ENCODE results near the gene AGR2. TPM values are rescaled to one million over a fixed set of nuclear protein-coding genes. Genes with fewer than 3 reads are reported as not detected.

The AGR2 gene
- total RNA-seq, 1 experiment from 2014 or later, result 3.5 TPM

DNA sequence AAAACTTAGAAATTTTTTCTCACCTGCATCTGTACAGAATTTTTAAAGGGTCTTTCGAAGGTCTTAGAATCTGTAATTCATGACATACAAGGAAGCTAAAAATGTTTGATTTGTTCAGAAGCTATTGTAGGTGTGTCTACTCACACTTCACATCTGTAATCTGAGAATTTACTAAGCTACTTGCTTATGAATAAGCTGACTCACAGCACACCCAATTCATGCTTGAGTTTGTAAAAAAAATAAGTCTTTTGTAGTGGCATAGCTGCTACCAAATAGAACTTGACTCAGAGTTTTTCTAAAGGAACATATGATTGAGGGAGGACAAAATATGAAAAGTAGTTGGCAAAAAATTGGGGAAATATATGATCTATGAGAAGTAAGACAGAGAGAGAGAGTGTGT lies 12.7 kb upstream of the AGR2 start:
- DNase-seq (ENCODE audit: low read depth), result peak; percentile 67
- in situ Hi-C loops (cut with HindIII; ENCODE audit: low pct_unique_long_range_greater_than_20kb, low sequenced_read_pairs), result no loop called here

DNA sequence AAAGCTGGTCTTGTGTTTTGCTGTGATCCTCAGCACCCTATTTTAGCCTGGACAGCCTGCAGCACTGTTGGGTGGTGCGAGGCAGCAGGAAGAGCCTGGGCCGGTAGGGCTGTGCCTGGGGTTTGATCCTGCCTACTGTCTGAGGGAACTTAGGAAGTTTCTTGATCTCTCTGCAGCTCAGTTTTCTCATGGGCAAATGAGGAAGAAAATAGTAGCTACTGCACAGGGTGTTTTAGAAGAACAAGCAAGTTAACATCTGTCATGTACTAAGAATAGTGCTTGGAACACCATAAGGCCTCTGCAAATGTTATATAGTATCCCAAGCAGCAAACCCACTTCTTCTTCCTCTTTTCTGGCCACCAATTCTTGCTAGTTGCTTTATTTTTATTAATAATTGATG lies 12.0 kb upstream of the AGR2 start:
- DNase-seq (ENCODE audit: low read depth), result no peak
- in situ Hi-C loops (cut with HindIII; ENCODE audit: low pct_unique_long_range_greater_than_20kb, low sequenced_read_pairs), result no loop called here

DNA sequence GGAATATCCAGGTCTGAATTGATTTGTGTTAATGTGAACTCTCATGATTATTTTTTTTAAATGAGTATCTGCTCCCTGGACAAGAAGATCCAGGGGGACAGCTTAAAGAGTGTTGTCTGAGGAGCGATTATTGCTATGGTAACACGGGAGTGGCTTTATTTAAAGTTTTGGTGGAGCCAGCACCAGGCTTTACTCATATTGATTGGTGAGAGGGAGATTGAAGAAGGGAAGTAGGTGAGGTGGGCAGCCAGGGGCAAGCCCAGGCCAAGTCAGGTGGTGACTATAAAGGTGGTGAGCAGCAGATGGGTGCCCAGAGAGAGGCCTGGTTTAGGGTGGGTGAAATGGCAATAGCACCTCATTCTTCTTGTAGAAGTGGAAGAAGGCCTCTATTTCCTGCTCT lies 10.2 kb upstream of the AGR2 start:
- in situ Hi-C loops (cut with HindIII; ENCODE audit: low pct_unique_long_range_greater_than_20kb, low sequenced_read_pairs), result no loop called here
- DNase-seq (ENCODE audit: low read depth), result no peak

DNA sequence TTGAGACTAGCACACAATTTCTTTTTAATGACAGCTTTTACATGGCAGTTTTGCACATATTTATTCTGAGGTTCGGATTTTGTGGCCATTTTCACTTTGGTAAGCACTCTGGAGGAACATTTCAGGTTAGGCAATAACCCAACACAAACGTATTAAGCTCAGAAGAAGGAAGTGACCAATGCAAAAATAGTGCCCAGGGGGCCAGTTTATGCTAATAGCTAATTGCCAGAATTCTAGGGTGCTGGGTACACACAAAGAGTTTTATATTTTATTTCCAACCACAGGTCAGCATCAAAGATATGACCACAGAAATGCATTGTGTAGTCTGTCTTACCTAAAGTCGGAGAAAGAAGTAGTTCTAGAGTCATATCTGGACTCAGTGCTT lies 8.4 kb upstream of the AGR2 start:
- no peak for DNase-seq (ENCODE audit: low read depth)
- in situ Hi-C loops (cut with HindIII; ENCODE audit: low pct_unique_long_range_greater_than_20kb, low sequenced_read_pairs), result no loop called here

DNA sequence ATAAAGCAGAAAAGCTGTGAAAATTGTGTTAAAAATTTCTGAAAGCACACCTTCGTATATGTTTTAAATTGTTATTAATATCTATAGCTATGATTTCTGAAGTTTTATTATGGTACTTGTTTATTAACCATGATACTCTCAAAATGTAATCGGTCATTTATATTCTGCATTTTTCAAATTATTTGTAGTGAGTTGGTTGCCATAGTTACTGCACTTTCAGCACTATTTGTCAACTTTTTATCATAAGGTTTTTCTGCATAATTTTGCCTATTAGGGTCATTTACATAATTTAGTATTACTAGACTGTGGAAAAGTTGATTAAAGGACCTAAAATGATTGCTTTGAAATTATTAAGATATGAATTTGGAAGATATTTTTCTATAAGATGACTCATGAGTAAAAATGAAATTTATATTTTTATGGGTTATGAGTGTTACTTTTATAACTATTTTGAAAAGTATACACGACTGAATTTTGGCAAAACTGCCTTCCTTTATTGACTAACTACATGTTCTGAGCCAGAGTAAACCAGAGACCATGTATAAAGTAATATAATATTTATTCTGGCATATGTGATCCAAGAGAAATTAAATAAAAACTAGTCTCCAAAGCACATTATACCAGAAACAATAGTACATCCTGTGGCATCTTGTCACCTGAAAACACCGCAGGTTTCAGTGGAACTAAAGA lies 7.9 kb upstream of the AGR2 start:
- in situ Hi-C loops (cut with HindIII; ENCODE audit: low pct_unique_long_range_greater_than_20kb, low sequenced_read_pairs), result no loop called here
- no peak for DNase-seq (ENCODE audit: low read depth)

DNA sequence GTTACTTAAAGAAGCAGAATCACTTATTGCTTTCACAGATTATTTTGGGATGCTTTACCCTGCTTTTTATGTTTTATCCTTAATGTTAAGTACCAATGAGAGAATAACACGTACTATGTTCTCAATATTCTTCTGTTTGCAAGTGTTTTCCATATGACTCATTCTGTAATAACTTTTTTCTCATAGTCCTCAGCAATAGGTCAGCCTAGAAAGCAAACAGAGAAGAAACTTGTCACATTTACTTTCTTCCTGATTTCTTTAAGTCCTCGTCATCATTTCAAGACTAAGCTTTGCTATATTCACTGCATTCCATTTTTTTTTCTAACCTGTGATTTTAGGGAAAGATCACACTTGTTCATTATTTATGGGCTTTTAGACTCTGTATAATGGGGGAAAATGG lies 6.8 kb upstream of the AGR2 start:
- in situ Hi-C loops (cut with HindIII; ENCODE audit: low pct_unique_long_range_greater_than_20kb, low sequenced_read_pairs), result no loop called here
- DNase-seq (ENCODE audit: low read depth), result peak; percentile 67

DNA sequence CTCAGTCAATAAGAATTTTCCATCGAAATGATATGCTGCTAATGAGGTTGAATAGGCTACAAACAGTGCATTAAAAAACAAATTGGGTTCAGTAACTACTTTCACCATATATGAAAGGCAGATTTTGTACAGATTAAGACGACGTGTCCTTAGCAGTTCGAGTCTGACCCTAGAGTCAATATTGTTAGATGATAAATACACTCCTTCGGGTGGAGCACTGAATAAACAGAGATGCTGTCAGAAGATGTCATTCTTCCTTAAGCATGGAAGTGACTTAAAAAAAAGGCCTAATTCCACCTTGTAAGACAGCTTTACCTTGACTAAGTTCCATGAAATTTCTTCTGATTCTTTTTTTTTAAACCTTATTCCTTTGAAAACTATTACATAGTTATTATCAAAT lies 5.8 kb upstream of the AGR2 start:
- in situ Hi-C loops (cut with HindIII; ENCODE audit: low pct_unique_long_range_greater_than_20kb, low sequenced_read_pairs), result no loop called here
- DNase-seq (ENCODE audit: low read depth), result no peak

DNA sequence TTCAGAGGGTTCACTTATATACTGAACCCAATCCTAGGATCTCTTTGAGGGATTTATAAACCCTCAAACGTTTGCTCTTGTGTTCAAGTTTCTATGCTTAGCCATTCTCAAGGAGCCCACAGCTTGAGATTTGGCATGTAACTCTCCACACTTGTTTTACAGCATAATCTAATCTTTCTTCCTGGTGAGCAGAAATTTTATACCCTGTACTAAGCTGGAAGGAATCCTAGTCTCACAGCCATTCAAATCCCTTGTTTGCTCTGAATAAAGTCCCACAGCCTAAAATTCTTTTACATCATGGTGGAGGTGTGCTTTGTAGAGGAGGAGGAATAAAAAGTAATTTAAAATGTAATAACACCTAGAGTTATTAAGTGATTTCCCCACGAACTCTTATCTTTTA lies 5.3 kb upstream of the AGR2 start:
- no peak for DNase-seq (ENCODE audit: low read depth)
- in situ Hi-C loops (cut with HindIII; ENCODE audit: low pct_unique_long_range_greater_than_20kb, low sequenced_read_pairs), result no loop called here

DNA sequence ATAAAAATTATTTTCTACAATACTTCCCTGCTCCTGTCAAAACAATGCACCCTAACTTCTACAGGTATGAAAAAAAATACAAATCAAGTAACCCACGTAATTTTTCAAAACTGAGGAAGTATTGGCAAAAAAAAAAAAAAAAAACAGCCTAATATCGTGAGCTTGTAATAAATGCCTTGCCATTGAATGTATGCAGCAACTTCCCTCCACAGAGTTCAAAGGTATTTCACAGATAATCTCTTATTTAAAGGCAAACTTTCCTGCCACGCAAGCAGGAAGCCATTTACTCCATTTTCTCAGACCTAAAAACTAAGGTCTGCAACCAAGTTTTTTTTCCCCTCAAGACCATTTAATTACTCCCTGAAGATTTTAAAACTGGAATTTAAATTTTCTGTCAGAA lies 642 bp upstream of the AGR2 start:
- in situ Hi-C loops (cut with HindIII; ENCODE audit: low pct_unique_long_range_greater_than_20kb, low sequenced_read_pairs), result no loop called here
- no peak for DNase-seq (ENCODE audit: low read depth)

DNA sequence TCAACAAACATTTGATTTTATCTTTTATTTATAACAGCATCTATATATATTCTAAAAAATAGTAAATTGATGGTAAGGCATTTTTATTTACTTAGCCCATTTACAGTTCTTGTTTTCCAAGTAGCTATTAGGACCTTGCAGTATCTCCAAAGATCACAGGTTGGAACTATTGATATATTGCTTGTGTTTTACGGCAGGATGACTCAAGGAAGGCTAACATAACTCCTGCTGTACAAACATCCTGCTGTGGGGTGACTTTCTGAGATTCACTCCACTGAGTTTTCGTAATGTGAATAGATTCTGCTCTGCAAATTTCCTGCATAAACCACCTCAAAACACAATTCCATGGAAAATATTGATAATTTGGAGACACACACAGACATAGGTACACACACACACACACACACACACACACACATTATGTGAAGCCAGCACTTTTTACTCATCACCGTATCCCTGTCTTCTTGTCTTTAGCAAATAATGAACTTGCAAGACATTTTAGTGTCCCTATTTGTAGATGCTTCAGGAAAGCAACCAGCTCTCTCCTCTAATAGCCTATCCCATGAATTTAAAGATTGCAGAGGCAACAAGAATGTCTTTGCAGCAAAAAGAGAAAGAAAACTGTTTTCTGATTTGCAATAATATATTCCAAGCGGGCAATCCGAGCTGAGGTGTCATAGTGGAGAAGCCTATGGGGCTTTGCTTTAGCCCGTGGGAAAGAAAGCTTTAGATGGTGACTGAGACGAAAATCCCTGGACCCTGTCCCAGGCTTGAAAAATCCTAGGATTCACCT lies 722 bp downstream of the AGR2 start:
- in situ Hi-C loops (cut with HindIII; ENCODE audit: low pct_unique_long_range_greater_than_20kb, low sequenced_read_pairs), result no loop called here
- peak; percentile 16 for DNase-seq (ENCODE audit: low read depth)

DNA sequence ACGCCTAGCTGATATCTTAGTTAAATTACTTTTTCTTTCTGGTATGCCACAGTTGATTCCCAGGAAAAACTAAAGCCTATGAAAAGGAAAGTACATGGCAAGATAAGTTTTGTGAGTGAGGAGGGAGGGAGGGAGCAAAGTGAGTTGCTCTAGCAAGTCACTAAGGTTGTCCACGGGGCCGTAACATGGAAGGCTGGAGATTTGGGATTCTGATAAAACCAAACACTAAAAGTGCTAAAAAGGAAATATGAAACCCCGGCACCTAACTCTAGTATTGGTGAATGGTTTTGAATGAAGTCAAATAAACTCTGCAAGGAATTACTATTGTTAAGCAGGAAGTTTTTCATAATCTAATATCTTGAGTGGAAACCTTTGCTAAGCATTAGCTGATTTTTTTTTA lies 1.7 kb downstream of the AGR2 start:
- in situ Hi-C loops (cut with HindIII; ENCODE audit: low pct_unique_long_range_greater_than_20kb, low sequenced_read_pairs), result no loop called here
- no peak for DNase-seq (ENCODE audit: low read depth)

DNA sequence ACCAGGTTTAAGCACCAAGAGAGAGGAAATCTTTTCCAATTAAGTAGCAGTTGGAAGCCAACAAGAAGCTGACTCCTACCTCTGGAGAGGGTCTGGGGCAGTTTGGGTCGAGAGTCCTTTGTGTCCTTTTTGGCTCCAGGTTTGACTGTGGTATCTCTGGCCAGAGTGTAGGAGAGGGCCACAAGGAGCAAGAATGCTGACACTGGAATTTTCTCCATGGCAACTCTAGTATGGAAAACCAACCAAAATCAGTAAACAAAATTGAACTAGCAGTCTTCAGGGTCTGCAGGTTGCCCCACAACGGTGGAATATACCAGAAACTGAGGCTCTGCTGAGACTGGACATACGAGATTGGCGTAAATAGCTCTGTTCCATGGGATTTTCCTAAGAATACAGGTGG lies 3.2 kb downstream of the AGR2 start:
- in situ Hi-C loops (cut with HindIII; ENCODE audit: low pct_unique_long_range_greater_than_20kb, low sequenced_read_pairs), result no loop called here
- no peak for DNase-seq (ENCODE audit: low read depth)

DNA sequence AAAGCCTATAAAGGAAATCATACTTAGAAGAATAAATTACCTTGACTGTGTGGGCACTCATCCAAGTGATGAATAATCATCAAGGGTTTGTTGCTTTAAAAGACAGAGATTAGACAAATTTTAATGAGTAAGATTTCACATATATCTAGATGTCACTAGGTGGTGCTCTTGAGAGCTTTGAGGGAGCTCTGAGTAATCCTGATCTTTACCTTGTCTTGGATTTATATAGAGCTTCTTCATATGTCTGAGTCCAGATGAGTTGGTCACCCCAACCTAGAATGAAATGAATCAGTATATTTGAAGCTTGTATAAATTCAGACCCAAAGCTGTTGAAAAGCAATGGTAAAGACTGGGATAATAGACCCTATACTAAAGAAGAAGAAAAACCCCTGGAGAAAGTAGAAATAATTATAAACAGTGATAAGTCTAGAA lies 3.7 kb downstream of the AGR2 start:
- in situ Hi-C loops (cut with HindIII; ENCODE audit: low pct_unique_long_range_greater_than_20kb, low sequenced_read_pairs), result no loop called here
- peak; percentile 79 for DNase-seq (ENCODE audit: low read depth)

DNA sequence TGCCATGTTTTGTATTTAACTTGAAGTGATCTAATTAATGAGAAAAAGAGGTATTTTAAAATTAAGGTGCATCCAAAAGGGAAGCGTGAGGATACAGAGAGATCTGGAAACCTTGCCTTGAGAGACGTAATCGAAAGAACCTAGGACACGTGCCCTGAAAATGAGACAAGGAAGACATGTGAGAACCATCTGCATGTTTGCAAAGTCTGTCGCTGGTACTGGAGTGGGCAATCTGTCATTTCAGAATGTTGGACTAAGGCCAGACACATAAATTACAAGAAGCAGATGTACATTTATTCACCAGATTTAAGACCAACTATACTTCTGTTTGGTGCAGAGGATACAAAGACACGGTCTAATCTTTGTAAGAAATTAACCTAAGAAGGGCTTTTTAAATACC lies 9.2 kb downstream of the AGR2 start:
- no peak for DNase-seq (ENCODE audit: low read depth)
- in situ Hi-C loops (cut with HindIII; ENCODE audit: low pct_unique_long_range_greater_than_20kb, low sequenced_read_pairs), result no loop called here

DNA sequence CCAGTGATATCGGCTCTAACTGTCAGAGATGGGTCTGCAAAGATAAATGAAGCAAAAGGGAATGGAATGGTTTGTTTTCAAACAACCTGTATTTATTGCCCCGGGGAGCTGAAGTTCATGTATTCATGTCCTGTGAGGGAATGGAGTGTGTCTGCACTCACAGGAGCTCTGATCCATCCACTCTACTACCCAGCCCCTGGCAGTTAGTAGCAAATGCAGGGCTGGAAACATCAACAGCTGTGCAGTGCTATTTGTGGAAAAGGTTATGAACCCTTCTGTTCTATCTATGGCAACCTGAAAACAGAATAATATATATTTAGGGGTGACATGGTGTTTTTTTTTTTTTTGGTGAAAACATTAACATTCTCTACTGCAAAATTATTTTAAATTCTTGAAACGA lies 9.8 kb downstream of the AGR2 start:
- DNase-seq (ENCODE audit: low read depth), result no peak
- in situ Hi-C loops (cut with HindIII; ENCODE audit: low pct_unique_long_range_greater_than_20kb, low sequenced_read_pairs), result no loop called here

DNA sequence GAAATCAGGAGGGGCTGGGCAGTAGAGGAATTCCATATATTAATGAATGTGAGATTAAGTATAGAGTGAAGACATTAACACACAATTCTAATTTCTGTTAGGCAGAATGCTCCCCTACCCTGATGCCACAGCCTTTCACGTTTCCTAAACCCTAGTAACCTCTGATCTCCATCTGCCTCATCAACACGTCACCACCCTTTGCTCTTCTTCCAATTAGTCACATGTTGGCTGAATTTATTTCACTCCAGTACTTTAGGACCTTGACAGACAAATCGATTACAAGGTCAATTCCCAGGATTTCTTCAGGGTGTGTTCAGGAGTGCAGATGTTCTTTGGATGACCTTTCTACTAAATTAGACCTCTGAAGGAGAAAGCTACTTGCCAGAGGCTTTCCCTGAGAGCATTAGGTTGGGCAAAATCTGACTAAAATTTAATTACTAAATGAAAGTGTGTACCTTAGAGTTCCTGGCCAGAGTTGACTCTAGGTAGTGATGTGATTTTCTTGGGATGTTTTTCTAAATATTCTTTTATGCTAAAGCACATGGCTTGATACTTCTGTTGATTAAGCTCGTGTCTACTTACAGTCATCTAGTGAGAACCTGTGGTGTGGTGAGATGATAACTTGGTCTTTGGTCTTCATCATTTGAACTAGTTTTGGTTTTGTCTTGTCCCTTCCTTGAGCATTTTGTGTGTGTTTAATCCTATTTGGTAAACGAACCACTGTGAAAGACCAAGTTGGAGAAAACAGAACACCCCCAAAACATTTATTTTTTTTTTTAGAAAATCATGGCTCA lies 12.7 kb downstream of the AGR2 start:
- in situ Hi-C loops (cut with HindIII; ENCODE audit: low pct_unique_long_range_greater_than_20kb, low sequenced_read_pairs), result no loop called here
- DNase-seq (ENCODE audit: low read depth), result no peak

DNA sequence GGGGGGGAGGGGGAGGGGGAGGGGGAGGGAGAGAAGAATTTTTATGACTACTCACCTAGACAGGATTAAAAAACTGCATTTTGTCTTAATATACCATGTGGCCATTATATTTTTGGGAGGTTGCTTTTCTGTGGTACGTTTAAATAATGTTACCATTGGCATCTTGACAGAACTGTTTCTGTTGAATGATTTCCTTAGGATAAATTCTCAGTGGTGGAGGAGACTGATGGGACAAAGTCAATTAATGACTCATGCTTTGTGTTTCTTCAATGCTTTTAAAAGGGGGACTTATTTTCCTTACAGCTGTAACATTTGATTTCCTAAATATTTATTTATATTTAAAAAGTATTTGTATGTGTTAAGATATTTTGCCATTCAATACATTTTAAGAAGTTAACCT lies 13.7 kb downstream of the AGR2 start:
- peak; percentile 22 for DNase-seq (ENCODE audit: low read depth)
- in situ Hi-C loops (cut with HindIII; ENCODE audit: low pct_unique_long_range_greater_than_20kb, low sequenced_read_pairs), result no loop called here

DNA sequence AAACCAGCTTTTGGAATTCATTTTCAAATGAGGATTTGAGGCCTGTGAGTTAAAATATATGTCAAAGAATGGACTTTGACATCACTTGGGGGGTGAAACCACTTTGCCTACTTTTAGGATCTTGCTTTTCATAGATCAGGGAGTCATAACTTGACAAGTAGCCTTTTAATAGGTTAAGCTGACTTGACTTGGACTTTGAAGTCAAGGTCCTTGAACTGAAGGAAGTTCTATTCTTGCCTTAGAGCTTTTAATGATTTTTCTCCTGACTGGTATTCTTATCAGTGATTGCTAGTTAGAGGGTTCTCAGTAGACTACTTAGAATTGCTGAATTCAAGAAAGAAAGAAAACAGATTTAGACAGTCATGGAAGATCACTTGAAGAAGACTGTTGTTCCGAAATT lies 17.7 kb downstream of the AGR2 start:
- in situ Hi-C loops (cut with HindIII; ENCODE audit: low pct_unique_long_range_greater_than_20kb, low sequenced_read_pairs), result no loop called here
- DNase-seq (ENCODE audit: low read depth), result no peak

DNA sequence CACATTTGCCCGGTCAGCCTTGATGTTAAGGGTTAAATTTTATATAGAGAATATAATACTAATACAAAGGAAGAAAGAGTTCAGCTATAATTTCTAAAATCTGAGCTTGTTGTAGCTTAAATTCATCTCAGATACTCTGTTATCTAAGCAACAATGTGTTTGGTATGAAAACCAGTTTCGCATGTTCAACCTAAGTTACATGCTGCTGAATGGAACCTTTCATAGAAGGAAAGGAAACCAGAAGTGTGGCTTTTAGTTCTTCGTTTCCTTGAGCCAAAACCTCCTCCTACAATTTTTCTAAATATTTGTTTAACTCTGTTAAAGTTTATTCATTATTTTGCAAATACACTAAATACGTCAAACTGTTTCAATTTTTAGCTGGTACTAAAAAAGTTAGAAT lies 18.5 kb downstream of the AGR2 start:
- in situ Hi-C loops (cut with HindIII; ENCODE audit: low pct_unique_long_range_greater_than_20kb, low sequenced_read_pairs), result no loop called here

More for the DNA sequence above, 18.5 kb downstream of the AGR2 start:
- no peak for DNase-seq (ENCODE audit: low read depth)
